Kidney epithelial cell (primary cell): ENCODE results near the gene ETHE1. TPM values are rescaled to one million over a fixed set of nuclear protein-coding genes. Genes with fewer than 3 reads are reported as not detected.

Source experiments
- DNase-seq: peaks from one replicate; pipeline ENCODE4 v3.0.0-alpha.2; 2010; ENCODE audit warnings: low read depth
- H3K27me3 ChIP-seq: 2 replicates; pipeline ENCODE4 v1.6.0; 2011; ENCODE audit warnings: low read length; ENCODE audit not compliant: control insufficient read depth, insufficient read depth
- H3K36me3 ChIP-seq: 2 replicates; pipeline ENCODE4 v1.5.1; 2011; ENCODE audit warnings: low read length; ENCODE audit not compliant: control insufficient read depth, insufficient read depth
- H3K4me3 ChIP-seq: 2 replicates; pipeline ENCODE4 v1.5.1; 2011; ENCODE audit warnings: low read depth, mild to moderate bottlenecking, control low read depth, low read length
- total RNA-seq: library from RNA; depleted of rRNA; stranded (reverse); fragments of >200 nt; gene quantifications from 2 replicates; pipeline ENCODE4 v1.2.3, GENCODE V29; 2015
- TF ChIP-seq, protein P1 (sequence below): IDR thresholded peaks from 2 replicates; pipeline ENCODE4 v1.5.1; 2011; ENCODE audit warnings: mild to moderate bottlenecking, moderate library complexity, low read length, control low read depth, inconsistent platforms; ENCODE audit not compliant: insufficient read depth, poor library complexity, severe bottlenecking

ETHE1 gene
- total RNA-seq, 1 donor from 2014 or later, result 80.4 TPM

DNA sequence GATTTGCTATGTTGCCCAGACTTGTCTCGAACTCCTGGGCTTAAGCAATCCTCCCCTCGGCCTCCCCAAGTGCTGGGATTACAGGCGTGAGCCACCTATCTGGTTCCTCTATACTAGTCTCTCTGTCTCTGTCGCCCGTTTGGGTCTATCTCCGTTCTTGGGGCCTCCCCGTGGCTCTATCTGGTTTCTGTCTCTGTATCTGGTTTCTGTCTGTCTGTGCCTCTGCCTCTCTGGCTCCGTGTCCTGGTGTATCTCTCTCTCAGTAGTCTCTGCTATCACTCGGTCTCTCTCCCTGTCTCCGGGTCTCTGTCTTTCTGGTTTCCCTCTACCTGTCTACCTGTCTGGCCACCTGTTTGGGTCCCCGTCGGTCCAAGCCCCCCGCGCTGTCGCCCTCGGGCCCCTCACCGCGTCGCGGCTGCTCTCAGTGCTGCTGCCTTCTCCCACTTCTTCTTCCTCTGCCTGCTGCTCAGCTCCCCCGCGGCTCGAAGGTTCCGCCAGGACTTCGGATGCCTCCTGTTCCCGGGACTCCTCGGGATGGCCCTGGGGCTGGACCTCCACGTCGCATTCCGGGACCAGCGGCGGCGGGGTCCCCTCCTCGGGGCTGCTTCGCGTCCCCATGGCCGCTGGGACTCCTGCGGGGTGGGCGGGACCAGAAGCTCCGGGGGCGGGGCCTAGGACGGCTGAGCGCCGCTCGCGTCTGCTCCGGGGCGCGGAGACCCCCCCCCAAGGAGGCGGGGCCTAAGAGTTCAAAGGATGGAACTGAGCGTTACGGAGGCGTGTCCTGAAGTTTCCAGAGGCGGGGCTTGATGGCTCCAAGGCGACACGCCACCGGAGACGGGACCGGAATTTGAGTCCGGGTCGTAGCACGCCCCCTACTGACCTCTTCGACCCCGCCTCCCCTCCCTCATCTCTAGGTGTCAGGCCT, 23.2 kb downstream of the ETHE1 start:
- H3K36me3 ChIP-seq, result no peaks in the 10 kb centered on the region
- no peak for DNase-seq
- TF ChIP-seq, protein P1, sequence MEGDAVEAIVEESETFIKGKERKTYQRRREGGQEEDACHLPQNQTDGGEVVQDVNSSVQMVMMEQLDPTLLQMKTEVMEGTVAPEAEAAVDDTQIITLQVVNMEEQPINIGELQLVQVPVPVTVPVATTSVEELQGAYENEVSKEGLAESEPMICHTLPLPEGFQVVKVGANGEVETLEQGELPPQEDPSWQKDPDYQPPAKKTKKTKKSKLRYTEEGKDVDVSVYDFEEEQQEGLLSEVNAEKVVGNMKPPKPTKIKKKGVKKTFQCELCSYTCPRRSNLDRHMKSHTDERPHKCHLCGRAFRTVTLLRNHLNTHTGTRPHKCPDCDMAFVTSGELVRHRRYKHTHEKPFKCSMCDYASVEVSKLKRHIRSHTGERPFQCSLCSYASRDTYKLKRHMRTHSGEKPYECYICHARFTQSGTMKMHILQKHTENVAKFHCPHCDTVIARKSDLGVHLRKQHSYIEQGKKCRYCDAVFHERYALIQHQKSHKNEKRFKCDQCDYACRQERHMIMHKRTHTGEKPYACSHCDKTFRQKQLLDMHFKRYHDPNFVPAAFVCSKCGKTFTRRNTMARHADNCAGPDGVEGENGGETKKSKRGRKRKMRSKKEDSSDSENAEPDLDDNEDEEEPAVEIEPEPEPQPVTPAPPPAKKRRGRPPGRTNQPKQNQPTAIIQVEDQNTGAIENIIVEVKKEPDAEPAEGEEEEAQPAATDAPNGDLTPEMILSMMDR, result no peak
- no peaks in the 10 kb centered on the region for H3K27me3 ChIP-seq
- H3K4me3 ChIP-seq, result peak overlapping the region; percentile 92

DNA sequence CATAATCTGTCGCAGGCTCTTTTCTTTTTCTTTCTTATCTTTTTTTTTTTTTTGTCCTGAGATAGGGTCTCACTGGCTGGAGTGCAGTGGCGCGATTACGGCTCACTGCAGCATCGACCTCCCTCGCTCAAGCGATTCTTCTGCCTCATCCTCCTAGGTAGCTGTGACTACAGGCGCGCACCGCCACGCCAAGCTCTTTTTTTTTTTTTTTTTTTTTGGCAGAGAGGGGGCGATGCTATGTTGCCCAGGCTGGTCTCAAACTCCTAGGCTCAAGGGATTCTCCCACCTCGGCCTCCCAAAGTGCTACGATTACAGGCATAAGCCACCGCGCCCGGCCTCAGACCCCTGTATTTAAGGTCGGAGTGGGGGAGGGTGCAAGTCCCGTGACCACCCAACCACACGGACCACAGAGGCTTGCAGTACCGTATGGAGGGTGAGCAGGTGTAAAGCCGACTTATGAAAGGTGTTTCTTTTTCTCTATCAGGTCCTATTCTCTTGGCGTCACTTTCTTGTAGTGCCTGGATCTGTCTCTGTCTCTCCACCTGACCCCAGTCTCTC, 24.5 kb downstream of the ETHE1 start:
- Histone ChIP-seq H3K27me3 (no peaks in the 10 kb centered on the region), H3K4me3 (no peak overlapping the region), H3K36me3 (no peaks in the 10 kb centered on the region)
- TF ChIP-seq, protein P1, result no peak
- DNase-seq, result no peak

DNA sequence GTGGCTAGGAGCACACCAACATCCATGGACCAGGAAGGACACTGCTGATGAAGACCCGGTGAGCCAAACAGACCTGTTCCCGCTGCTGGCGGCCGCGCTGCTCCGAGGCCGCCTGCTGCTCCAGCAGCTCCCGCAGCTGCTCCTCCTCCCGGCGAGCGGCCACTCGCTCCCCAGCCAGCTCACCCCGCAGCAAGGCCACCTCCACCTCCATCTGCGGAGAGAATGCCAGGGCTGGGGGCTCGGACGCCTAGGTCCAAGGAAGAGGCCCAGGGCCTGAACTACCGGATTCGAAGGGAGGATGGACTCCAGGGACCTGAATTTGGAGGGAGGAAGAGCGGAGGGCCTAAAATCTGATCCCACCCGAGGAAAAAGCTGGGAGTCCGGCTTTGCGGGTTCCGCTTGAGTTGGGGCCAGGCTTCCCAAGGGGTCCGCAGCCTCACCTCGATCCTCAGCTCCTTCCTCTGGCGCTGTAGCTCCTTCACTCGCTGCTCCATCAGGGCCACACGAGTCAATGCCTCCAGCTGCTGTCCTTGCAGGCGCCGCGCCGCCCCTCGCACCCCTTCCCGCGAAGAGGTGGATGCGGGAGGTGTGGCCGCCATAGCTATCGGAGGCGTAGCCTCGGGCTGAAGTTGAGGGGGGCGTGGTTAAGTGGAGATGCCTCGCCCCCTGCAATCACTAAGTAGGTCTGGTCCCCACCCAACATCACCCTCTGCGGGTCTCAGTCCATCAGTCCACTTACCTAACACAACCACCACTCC, 25.2 kb downstream of the ETHE1 start:
- no peaks in the 10 kb centered on the region for H3K27me3 ChIP-seq
- H3K36me3 ChIP-seq, result no peaks in the 10 kb centered on the region
- no peak overlapping the region for H3K4me3 ChIP-seq
- DNase-seq, result no peak
- TF ChIP-seq, protein P1, result no peak

DNA sequence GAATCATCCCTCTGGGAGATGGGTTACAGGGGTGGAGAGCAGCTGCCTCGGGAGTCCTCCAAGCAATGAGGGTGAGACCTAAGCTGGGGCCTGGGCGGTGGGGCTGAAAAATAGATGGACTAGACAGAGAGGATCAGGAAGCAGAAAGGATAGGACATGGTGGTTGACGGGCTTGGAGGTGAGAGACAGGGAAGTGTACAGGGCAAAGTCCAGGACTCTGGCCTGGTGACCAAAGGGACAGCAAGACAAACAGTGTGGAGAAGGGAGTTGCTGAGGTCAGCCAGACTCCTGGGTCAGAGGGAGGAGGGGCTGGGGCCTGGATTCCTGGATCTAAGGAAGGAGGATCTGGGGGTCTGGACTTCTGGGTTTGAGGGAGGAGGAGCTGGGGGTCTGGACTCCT, 28.0 kb downstream of the ETHE1 start:
- Histone ChIP-seq H3K36me3 (no peaks in the 10 kb centered on the region), H3K4me3 (no peak overlapping the region), H3K27me3 (no peaks in the 10 kb centered on the region)
- DNase-seq, result no peak
- TF ChIP-seq, protein P1, result no peak

DNA sequence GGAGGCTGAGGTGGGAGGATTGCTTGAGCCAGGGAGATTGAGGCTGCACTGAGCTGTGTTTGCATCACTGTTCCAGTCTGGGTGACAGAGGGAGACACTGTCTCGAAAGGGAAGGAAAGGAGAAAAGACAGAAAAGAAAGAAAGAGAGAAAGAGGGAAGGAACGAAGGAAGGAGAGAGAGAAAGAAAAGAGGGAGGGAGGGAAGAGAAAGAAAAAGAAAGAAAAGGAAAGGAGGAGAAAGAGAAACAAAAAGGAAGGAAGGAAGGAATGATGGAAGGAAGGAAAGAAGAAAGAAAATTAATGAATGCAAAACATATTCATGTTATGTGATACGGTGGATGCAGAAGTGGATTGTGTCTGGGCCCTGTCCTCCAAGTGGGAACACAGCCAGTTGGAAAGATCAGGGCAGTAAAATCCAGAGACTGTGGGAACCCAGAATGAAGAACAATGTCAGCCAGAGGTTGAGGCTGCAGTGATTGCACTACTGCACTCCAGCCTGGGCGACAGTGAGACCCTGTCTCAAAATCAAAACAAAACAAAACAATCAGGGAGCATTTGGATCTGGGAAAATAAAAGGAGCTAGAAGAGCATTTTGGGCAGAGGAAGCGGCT, 28.7 kb downstream of the ETHE1 start:
- Histone ChIP-seq H3K4me3 (no peak overlapping the region), H3K36me3 (no peaks in the 10 kb centered on the region), H3K27me3 (no peaks in the 10 kb centered on the region)
- DNase-seq, result no peak
- TF ChIP-seq, protein P1, result no peak
